HG03108 (cell line): Measurements from ENCODE around the gene LEMD2.

Experiments
- ATAC-seq: cut with Tn5 transposase; IDR thresholded peaks from one replicate; pipeline ENCODE4 v1.9.1; 2021; ENCODE audit warnings: moderate library complexity; ENCODE audit not compliant: unreplicated experiment

LEMD2 gene

DNA sequence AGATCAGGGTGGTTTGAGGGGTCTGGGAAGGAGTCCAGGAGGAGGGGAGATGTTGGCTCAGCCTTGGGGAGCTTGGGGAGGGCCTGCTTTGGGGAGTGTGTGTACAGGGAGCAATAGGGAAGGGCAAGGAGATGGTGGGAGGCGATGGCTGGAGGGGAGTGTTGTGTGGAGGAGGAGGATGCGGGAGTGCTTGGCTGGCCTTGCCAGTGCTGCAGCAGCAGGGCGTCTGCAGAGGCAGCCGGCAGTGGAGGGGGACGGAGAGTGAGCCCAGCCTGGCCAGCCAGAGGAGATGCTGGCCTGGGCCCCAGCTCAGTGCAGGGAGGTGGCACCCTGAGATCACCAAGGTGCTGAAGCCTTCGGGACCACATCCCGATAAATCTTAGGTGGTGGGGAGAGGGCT is 46.1 kb downstream of the LEMD2 start:
- ATAC-seq = no peak

DNA sequence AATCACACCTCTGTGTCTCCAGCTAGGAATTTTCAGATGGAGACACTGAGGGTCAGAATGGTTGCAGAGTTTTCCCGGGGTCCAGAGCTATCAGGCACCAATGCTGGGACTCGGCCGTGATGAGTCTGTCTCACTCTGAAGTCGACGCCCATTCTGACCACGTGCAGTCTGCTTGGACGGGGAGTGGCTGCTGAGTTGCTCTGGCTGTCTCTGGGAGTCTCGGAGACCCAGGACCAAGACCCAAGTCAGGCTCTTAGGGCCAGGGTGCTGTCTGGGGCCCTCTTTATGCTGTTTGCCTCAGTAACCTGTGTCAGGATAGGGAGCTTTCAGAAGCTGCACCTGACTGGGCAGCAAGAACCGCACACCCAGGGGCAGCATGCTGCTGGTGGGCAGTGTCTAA is 46.8 kb downstream of the LEMD2 start:
- no peak for ATAC-seq

DNA sequence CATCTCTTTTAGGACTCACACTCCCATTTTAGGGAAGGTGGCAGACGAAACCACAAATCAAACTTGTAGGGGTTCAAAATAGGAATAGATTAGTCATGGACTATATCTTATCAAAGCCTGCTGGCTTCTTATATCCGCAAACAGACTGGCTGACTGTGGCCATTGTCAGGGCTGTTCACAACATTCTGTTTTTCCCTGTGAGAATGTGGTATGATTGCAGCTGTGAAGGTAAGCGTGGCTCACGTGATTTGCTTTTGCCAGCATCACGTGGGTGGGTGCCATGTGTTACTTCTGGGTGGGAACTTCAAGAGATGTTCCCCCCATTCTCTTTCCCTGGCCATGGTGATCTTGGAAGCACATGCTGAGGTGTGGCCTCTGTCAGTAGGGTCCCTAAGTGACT is 48.1 kb downstream of the LEMD2 start:
- no peak for ATAC-seq

DNA sequence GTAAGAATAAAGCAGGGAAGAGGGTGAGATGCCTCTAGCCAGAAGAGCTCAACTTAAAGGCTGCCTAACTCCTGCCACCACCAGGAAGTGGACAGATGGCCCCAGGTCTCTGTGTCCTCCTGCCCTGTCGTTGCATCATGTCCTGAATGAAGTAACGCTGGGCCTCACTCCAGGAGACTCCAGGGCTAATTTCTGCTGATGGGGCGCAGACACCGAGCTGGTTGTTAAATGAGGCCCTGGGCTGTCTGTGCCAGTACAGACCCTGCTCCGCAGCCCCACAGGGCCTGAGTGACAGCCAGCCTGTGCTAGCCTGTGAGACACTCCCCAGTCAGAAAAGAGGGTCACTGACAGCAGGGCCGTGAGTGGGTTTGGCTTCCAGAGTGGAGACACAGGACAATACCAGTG is 48.7 kb downstream of the LEMD2 start:
- ATAC-seq = no peak

DNA sequence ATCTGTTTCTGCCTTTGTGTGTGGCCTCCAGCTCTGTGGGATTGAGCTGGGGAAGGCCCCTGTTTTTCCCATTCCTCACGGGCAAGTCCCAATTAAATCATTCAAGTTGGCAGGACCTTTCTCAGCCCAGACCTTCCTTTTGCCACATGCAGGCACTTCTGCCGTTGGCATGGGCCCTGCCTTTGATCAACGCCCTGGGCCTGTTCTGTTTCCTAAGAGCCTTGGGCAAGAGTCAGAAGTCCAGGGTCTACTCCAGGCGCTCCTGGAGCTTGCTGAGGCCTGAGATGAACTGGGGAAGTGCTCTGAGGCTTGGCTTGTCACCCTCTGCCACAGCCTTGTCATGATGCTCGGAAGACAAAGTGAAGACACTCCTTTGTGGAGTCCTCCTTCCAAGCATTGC is 49.4 kb downstream of the LEMD2 start:
- no peak for ATAC-seq

DNA sequence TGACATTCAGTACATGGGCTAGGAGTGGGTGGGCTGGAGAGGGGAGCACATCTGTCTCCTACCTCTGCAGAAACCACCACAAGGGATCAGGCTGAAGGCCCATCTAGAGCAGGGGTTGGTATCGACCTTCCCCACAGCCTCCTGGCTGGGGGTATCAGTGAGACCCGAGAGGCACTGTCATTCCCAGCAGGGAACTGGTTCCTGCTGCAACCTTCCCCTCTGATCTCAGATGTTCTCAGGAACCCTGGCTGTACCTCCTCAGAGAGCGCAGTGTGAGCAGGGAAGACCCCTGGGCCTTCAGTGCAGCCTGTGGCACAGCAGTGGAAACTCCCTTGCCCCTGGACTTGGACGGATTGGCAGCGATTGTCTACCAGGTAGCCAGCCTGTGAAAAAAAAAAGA is 50.1 kb downstream of the LEMD2 start:
- ATAC-seq = no peak

DNA sequence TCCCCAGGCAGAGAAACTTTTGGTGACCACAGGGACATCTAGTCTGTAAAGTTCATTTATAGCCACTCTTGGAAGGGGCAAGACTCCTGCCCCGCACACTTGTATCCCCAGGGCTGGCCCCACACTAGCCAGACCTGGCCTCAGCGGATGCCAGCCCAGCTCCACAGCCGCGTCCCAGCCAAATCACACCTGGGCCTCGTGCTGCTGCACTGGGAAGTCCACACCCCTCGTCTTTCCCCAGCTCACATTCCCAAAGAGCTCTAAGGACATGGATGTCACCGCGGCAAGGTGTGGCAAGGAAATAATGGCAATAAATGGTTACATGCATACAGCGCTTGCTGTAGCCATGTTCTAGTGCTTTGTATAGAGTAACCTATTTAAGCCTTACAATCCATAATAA is 50.8 kb downstream of the LEMD2 start:
- no peak for ATAC-seq

DNA sequence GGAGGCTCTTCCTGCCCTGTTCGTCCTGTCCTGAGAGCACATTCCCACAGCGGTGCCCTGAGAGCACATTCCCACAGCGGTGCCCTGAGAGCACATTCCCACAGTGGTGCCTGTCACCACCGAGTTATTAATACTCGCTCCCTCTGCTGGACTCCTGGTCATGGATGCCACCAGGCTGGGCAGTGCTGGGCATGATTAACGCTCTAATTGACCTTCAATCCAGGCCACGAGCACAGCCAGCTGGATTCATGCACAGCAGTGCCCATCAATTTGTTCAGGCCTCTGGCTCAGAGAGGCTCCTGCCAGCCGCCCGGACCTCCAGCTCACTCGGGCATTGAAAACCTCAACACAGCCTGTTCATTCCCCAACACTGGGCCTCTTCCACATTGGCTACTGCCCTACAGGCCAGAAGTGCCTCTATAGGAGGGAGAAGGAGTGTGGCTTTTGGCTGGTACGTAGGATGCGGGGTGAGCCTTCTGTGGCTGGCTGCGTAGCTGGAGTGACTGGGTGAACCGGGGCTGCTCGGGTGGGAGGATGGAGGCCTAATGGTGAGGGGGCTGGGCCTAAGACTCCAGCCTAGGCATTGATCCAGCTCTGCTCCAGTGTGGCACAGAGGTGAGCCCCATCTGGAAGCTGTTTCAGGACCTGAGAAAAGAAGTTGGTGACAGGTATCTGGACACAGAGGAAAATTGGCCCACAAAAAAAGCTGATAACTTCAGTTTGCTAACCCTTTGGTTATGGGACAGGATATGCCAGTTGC is 51.5 kb downstream of the LEMD2 start:
- ATAC-seq = no peak

DNA sequence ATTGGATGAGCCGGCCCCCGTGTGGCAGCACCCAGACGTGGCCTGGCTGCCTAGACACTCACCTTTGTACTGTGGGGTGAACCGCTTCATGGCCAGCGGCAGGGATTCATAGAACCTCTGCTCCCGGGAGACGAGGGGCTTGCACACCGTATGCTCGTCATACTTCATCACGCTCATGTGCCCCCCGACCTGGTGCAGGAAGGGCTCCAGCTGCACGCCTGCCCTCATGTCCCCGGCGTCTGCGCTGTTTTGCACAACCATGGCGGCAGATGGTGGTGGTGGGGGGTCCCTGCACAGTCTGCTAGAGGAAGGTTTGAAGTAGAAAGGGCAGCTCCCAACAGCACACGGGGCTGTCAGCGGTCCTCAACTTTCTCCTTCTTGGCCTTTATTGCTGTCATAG is 53.7 kb downstream of the LEMD2 start:
- no peak for ATAC-seq

DNA sequence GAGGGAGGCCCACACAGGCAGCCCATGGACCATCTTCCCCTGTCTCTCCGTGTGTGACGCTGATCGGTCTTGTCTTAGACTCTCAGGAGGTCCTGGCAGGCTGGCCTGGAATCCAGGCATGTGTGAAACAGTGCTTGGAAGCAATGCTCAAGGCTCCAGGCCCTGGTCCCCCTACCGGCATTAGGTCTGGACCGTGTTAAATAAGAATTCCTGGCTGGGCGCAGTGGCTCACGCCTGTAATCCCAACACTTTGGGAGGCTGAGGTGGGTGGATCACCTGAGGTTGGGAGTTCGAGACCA is 55.3 kb downstream of the LEMD2 start:
- no peak for ATAC-seq

DNA sequence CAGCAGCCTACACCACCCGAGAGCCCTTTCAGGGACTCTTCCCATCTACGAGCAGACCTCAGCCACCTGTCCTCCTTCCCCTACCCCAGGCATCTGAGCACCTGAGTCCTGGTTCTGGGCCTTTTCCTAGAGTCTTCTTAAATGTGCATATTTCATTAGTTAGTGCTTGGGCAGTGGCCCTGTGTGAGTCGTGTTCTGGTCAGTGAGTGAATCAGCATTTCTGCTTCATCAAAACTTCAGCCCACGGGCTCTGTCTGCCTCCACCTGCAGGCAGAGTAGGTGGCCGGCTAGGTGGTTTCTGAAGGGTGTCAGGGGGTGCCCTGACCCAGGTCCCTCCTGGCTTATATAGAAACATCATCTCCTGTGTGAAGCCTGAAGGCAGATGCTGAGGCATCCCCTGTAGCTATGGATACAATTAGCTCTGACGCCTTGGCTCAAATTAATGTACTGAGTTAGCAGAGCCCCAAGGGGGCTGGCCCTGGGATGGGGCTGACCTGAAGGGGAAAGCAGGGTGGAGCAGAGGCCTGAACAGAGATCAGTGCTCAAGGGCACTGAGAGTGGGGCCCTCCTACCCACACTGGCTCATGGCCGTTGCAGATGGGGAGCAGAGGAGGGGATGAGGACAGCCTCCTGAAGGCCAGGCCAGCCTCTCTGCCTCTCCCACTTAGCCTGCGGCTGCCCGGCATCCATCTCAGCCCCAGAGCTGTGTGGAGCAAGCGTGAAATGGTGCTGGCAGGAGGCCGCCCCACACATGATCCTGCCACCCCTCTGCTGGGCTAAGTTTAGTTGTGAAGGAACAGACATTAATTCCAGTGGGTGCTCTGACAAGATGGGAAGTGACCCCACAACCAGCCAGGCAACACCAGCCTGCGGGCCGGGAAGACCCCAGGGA is 55.9 kb downstream of the LEMD2 start:
- no peak for ATAC-seq

DNA sequence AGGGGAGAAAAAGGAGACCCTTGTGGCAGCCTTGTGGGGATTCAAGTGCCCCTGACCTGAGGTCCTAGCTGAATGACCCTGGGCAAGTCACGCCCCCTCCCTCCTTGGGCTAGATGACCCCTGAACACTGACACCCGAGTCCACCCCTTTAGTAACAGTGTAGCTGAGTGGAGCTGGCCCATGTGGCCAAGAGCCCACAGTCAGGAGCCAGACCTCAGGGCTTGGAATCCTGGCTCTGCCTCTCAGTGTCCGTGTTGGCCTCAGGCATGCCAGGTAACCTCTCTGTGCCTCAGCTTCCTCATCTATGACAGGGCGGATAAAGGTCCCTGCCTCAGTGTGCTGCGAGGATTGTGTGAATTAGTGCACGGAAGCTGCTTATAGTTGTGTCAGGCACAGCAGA is 56.5 kb downstream of the LEMD2 start:
- ATAC-seq = no peak

DNA sequence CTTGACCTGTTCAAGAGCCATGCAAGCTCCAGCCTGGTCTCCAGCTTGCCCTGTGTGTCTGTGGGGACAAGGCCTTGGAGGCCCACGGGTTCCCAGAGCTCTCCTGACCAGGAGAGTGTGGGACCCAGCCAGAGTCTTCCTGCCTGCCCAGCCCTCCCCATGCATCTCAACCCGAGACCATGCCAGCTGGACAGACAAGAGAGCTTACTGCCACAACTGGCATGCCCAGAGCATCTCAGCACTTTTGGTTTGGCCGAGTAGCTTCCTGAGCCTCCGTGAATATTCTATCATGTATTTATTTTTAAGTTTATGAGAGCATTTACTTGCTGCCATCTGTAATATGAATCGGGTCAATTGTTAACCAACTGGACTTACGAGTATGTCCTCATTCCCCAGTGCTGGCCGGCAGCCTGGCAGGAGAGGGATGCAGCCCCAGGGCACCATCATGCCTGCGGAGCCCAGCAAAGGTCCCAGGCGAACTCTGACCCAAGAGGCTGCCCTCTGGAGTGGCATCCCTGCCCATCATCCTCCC is 57.1 kb downstream of the LEMD2 start:
- no peak for ATAC-seq

DNA sequence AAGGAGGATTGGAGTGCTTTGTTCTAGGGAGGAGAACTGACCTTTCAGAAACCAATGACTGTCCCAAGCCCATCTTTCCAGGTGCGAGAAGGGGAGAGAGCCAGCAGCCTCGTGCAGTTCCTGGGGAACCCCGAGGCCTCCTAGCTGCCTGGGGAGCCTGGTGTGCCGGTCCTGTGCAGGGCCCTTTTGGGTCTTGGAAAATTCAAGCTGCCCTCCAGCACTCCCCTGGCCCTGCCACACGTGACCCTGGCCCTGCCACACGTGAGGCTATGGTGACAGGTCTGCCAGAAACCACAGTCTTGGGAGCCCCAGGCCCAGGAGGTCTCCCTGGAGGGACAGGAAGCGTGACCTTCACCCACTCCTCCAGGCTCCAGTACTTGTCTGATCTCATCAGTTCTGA is 57.9 kb downstream of the LEMD2 start:
- ATAC-seq = no peak

DNA sequence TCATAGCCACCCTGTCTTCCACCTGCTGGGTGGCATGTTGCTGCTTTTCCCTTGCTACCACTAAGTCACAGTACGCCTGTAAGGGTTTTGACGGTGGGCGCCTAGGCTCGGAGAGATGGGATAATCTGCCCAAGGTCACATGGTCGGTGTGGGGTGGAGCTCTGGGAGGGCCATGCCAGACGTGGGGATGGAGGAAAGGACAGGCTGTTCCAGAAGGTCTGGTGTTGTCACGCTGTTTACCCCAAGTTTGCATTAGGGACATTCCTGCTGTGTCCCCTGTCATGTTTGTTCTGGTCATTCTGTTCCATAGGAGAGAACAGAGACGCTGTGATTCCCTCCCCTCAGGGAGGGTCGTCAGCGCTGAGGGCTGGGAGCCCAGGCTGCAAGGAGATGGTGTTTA is 58.3 kb downstream of the LEMD2 start:
- no peak for ATAC-seq

DNA sequence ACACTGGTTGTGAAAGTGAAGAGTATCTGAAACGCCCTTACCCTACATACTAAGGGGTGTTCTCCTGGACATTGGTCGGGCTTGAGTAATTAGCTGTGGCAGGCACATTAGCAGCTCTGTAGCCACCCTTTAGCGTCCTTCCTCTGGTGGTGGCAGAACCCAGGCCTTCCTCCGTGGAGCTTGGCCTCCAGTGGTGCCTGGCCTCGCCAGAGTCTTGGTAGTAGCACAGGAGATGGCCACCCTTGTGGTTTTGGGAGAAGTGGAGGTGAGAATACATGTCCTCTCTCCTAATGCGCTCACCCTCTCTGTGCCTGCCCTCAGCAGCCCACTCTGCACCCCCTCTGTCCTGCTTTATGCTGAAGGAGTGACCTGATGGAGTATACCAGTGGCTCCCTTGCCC is 59.9 kb downstream of the LEMD2 start:
- no peak for ATAC-seq

DNA sequence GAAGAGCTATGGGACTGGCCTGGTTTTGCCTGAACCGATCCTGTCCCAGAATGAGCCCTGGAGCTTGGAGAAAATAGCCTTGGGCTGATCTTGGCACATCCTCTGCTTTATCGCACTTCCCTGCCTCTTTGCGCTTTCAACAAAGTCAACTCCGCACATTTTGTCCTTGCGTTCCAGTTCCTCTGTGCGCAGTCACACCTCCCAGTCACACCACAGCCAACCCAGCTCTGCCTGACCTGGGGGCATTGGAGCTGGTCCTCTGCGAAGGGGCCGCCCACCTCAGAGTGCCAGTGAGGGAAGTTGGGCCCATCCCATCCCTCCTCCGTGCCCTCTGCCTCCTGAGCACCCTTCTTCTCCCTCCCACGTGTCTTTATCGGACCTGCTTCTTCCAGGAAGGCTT is 60.5 kb downstream of the LEMD2 start:
- no peak for ATAC-seq

DNA sequence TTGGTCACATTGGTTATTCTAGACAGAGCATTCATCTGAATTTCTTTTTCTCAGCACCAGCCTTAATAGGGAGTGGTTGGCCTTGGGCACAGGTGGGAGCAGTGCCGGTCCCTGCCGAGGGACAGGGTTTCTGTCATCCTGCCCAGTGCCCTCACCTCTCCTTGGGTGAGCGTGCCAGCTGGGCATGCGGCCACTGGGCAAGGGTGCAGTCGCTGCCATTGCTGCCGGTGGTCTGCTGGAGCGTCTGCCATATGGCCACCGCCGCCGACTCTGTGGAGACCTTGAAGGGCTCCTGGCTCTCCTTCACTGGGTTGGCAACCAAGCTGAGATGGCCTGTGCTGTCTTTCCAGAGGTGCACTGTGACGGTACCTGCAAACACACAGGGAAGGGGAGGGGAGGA is 61.0 kb downstream of the LEMD2 start:
- ATAC-seq = no peak

DNA sequence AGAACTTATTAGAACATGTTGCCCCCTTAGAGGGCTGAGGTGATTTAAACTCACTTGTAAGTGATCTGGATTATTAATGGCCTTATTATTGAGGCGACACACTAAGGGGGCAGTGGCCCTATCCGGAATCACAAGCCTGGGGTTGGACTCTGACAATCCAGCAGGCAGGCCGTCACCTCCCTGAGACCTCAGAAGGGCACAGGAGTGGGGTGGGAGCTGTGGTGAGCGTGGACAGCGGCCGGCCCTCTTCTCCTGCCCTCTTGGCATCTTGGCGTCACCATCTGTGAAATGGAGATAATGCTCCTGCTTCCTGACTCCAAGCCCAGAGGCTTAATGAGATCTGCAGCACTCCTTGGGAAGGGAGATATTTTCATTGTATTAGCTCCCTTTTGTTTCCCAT is 61.8 kb downstream of the LEMD2 start:
- no peak for ATAC-seq

DNA sequence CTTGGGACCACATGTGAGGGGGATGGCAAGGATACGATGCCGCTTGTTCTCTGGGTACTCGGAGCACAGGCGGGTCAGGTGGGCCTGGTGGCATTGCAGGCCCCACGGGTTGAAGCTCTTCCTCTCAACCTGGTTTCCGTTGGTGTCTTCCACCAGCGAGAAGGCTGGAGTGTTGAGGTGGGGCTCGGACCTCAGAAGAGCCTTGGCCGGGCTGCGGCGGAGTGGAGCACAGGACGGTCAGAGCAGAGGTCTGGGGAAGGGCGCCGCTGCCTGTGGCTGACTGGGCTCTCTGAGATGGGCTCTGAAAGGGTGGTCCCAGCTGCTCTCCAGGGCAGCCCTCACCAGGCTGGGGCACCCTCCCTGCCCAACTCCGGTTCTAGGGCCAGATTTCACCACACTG is 62.2 kb downstream of the LEMD2 start:
- ATAC-seq = no peak

DNA sequence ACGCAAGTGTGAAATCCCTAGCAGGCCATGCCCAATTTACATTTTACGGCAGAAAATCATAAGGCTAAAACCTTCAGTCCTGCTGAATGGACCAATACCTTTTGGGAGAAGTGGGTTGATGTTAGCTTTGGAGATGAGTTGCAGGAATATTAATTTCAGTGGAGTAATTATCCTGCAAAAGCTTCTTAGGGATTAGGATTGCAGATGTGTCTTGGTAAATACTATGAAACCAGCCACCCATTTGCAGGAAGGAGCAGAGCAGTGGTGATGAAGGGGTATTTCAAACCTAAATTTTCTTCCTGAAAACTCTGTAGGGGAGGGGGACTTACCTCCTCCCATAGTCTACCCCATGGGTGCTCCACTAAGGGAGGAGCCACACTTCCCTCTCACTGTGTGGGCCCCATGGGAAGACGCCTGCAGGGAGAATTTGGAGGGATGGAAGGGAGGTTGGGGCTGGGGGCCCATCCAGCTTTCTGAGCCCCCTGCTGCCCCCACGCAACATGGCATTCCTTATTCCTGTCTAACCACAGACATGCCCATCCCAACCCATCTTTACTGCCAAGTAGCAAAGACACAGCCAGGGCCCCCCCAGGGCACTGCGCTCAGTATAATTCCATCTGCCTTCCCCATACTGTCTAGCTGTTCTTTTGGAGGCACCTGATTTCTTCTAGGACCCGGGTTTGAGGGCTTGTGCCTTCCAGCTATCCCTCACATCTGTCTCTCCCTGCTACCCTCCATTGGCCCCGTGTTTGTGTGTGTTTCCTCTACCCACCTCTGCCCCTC is 62.8 kb downstream of the LEMD2 start:
- no peak for ATAC-seq

DNA sequence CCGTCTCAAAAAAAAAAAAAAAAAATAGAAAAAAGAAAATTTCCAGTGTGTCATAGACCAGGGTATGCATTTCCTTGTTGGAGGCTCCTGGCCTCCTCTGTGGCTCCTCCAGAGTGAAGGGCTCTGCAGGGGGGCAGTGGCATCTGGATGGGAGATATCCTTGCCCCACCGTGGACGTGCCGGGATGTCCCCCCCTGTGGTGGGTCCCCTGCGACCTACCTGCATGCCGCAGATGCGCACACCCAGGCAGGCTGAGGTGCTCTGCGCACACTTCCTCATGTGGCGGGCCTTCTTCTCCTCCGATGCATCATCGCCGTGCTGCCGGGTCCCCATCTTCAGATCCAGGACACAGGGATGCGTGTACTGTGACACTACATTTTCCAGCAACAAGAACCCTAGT is 63.7 kb downstream of the LEMD2 start:
- no peak for ATAC-seq
